Hippocampal formation (tissue), 2 donors: Measurements from ENCODE around the gene SORCS3.

Source experiments
- DNase-seq, 2 donors: peaks; one replicate each; lab custom pipeline; 2025; lab: John Stamatoyannopoulos, UW

Gene SORCS3

GRCh38 chr10:104641187-104641936, at the start of gene SORCS3:
Gene SORCS3 (plus strand): TSS chr10:104641290.
- DNase-seq = no peak

- DNase-seq = no peak
Measured at GRCh38 chr10:104591441-104591840, 49.6 kb upstream of the SORCS3 start.

GRCh38 chr10:104601166-104601565, 39.9 kb upstream of the SORCS3 start:
- no peak for DNase-seq

GRCh38 chr10:104608091-104608828, 32.8 kb upstream of the SORCS3 start:
- DNase-seq = no peak

GRCh38 chr10:104612571-104613205, 28.4 kb upstream of the SORCS3 start:
- no peak for DNase-seq

GRCh38 chr10:104613406-104613805, 27.7 kb upstream of the SORCS3 start:
- DNase-seq = no peak

DNA sequence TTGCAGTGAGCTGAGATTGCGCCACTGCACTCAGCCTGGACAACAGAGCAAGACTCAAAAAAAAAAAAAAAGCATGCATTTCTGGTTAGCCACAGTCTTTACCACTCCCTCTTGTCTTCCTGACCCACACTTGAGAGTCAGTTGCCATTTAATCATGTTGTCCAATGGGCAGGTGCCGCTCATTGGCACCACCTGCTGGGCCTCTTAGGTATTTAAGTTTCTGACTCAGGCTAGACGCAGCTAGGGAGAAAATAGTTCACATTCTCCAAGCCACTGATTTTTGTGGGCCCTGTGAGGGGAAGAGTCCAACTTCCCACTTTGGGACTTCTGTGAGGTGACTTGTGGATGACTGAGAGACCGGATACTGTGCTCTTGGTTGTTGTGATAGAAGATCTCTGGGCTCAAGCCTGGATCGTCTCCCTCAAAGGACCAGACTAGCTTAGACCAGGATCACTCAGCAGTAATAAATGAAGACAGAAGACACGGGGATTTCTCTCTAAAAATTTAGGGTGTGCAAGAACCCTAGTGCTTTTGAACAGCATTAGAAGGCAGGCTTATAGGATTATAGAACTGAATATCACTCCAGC, 26.8 kb upstream of the SORCS3 start:
- no peak for DNase-seq

DNA sequence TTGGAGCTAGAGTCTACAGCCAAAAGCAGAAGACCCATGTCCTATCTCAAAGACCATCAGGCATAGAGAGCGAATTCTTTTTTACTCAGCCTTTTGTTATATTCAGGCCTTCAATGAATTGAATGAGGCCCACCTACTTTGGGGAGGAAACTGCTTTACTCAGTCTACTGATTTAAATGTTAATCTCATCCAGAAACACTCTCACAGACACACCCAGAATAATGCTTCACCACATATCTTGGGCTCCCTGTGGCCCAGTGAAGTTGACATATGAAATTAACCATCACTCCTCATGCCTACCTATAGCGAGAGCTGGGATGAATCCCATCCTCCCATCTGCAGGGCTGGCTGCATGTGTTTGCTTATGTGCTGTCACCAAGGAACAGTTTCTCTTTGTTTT, 26.0 kb upstream of the SORCS3 start:
- no peak for DNase-seq

DNA sequence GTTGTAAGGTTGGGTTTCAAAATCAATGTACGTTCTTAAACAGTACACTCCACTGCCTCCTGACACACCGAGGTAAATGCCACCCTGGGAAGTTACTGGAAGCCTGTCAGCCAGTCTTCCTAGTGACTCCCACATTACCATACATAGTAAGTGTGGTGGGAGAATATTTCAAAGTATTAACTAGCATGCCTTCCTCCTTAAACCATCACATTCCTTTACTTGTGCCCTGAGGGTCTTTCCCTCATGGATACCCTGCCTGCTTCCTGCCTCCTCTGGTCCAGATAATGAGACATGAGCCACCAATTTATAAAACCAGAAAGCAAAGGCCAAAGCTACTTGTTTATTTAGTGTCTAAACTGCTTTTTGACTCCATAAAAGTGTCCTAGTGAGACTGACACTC, 23.3 kb upstream of the SORCS3 start:
- no peak for DNase-seq

DNA sequence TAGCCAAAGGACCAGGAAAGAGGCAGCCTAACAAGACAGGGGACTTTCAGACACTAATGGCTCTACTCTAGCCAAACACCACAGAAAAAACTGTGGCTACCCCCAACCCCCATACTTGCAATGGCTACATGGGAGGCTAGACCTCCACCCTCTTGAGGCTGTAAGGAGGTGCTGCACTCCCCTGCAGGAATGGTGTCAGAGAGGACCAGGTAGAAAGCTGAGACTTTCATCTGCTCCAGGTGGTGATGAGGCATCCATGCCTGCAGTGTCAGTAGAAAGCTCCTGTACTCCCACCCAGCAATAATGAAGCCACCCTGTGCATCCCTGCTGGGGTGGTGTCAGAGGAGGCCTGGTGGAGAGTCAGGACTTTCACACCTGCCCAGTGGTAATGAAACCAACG, 18.9 kb upstream of the SORCS3 start:
- no peak for DNase-seq

- DNase-seq = no peak
Measured at GRCh38 chr10:104622598-104623209, 18.4 kb upstream of the SORCS3 start.

DNA sequence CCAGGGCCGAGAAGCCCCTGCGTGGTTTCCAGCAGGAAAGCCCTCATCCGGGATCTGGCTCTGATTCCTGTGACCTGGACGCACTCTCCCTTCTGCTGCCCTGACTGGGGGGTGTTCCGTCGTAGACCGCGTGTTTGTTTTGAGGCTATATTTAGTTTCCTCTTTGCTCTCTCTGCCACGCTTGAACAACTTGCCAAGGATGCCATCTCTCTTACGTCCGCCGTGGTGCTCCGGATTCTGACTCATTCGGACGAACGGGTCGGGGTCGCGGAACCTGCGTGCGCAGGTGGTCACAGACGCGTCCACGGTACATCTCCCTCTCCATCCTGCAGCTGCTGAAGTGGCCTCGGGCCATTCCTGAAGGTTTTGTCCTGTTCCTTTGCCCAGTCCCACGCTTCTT, 10.4 kb upstream of the SORCS3 start:
- no peak for DNase-seq

GRCh38 chr10:104631946-104632345, 9.1 kb upstream of the SORCS3 start:
- no peak for DNase-seq

DNA sequence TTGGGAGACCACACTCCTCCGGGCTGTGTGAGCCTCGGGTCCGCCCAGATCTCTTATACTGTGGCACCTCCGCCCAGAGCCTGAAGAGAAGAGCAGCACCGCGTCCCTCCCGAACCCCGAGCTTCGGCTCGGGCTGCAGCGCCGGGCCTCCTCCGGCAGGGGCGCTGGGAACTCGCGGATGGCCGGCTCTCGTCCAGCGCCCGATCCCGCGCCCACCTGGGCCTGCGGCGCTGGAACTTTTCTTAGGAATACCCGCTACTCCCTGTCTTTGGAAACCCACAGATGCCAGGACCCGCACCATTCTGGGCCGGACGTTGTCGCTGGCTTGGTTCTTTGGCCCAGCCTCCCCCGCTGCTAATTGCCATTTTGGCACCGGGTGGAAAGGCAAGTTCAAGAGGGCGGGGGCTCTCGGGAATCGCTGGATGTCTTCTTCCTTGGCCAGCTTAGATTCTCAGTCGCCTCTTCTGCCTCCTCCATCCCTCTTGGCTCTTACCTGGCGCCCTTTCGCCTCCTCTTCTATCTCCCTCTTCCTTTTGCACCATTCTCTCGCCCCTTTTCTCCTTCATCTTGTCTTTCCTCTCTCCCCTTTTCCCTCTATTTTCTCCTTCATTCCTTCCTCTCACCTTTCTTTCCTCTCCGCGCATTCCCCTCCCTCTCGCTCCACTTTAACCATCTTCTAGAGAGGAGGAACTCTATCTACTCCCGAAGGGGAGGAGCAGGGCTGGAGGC, 2.1 kb upstream of the SORCS3 start:
- DNase-seq = no peak

DNA sequence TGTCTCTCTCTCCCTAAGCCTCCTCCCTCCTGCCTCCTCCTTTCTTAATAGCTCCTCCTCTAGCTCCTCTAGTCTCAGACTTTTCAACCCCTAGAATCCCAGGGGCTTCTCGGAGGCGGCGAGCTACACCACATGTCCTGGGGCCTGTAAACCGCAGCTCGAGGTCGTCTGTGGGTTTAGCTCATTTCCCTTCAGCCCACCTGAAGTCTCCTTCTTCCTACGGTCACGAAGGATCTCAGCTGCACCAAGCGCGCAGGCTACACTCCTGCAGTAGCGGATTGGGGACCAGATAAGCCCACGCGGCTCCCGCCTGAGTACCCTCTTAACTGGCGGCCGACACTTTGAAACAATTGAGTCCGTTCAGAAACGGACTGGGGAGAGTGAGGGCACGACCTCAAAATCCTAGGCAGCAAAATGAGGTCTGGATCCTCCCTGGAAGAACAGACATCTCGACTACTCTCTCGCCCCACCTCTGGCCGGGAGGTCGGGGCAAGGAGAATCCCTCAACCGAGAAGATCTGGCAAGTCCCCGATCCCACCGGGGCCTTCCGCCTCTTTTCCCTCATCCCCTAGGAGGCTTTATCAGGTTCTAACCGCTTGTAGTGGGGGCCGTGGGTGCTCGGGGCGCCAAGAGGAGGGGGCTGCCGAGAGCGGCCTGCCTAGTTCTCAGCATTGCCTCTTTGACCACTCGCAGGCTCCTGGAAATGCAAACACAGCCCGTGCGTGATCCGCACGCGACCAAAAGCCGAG, 1.3 kb upstream of the SORCS3 start:
- no peak for DNase-seq

DNA sequence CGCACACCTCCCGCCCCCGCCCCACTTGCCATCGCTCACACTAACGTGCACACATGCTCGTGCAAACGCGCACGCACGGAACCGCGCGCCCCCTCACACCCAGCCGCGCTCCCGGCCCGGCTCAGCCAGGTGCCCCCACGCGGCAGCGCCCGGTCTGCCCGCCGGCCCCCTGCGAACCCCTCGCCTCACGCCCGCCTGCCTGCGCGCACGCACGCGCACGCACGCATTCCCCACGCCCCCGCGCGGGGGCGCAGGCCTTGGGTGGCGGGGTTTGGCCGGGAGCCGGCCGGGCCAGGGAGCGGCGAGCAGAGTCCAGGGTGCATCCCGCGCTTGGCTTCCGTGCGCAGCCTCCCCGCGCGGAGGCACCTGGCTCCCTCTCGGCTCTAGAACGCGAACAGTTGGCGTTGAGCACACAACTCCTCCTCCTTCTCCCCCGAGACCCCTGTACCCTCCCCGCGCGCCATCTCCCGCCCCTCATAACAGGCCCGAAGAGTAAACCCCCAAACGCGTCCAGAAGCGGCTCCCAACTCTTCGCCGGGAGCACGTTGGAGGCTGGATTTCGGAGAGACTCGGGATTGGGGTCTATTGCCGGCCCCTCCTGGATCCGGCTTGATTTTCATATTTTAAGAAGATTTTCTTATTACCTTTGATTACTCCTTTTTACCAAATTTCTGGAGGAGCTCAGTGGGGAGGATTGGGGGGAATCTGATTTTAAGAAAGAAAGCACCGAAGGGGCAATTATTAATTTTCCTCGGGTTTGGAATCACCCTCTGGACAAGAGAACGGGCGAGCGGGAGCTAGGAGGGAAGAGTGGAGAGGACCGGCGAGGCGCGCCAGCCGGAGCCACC, 527 bp upstream of the SORCS3 start:
- no peak for DNase-seq

- DNase-seq = no peak
Measured at GRCh38 chr10:104641937-104642657, 1.0 kb downstream of the SORCS3 start.

- DNase-seq = peak; percentile 21 to 62
Measured at GRCh38 chr10:104642658-104643302, 1.7 kb downstream of the SORCS3 start.

DNA sequence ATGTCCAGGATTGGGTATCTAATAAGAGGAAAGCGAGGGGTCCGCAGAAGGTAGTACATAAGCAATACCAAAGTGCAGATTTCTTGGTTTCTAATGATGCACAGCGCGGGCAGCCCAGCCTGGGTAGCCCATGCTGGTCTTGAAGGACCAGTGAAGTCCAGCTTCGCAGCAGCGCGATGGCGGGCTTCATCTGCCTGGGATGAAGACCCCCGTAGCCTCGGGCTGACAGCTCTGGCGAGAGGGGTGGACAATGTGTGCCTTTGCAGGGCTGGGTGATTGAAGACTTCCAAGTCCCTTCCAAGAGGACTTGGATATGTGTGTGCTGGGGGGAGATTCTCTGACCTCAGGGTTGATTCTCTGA, 2.2 kb downstream of the SORCS3 start:
- DNase-seq = no peak
